H1 (cell line): ENCODE results near the gene OR6M1. TPM values are rescaled to one million over a fixed set of nuclear protein-coding genes. Genes with fewer than 3 reads are reported as not detected.

Source experiments
- CTCF ChIA-PET: fragments of 300-600 bp; sonication (Branson Sonifier 250); formaldehyde crosslinking; loops from one replicate; lab custom pipeline; 2021; ENCODE audit not compliant: partially characterized antibody; lab: Charles Lee
- POLR2A ChIA-PET: fragments of 300-600 bp; sonication (Branson Sonifier 250); formaldehyde crosslinking; loops from one replicate; lab custom pipeline; 2021; ENCODE audit warnings: inconsistent platforms; ENCODE audit not compliant: partially characterized antibody; lab: Charles Lee
- DNase-seq, 2 experiments: peaks; one replicate each; pipeline versions ENCODE4 v3.0.0 to v3.0.0-alpha.2; 2010 to 2022; ENCODE audit warnings: low spot score in 2 of 2, low read depth in 1 of 2, mixed read lengths in 1 of 2
- FAIRE-seq: peaks from 2 replicates; lab custom pipeline; 2011; peaks lifted over from hg19 to GRCh38; lab: Jason Lieb, UNC
- H2AFZ ChIP-seq: 2 replicates; pipeline ENCODE4 v1.8.1; 2012; ENCODE audit warnings: low read length, inconsistent platforms
- H2AK5ac ChIP-seq: 2 replicates; pipeline ENCODE4 v1.6.1; 2013; ENCODE audit warnings: low read depth, low read length
- H2BK120ac ChIP-seq: replicated peaks from 2 replicates; pipeline ENCODE3; 2013; ENCODE audit warnings: low read depth, low read length, inconsistent platforms
- H2BK12ac ChIP-seq: 2 replicates; pipeline ENCODE4 v1.6.1; 2013; ENCODE audit warnings: low read depth, low read length
- H2BK15ac ChIP-seq: 2 replicates; pipeline ENCODE4 v1.6.1; 2013; ENCODE audit warnings: low read length
- H2BK20ac ChIP-seq: 2 replicates; pipeline ENCODE4 v1.6.1; 2013; ENCODE audit warnings: low read length
- H2BK5ac ChIP-seq: 2 replicates; pipeline ENCODE4 v1.6.1; 2013; ENCODE audit warnings: low read depth, low read length
- H3K14ac ChIP-seq: 2 replicates; pipeline ENCODE4 v1.6.1; 2013; ENCODE audit warnings: inconsistent platforms; ENCODE audit not compliant: insufficient read length
- H3K18ac ChIP-seq: 2 replicates; pipeline ENCODE4 v1.6.1; 2013; ENCODE audit warnings: low read length; ENCODE audit errors: extremely low read depth
- H3K23ac ChIP-seq: 2 replicates; pipeline ENCODE4 v1.6.1; 2013; ENCODE audit warnings: inconsistent platforms; ENCODE audit not compliant: insufficient read length
- H3K23me2 ChIP-seq: 2 replicates; pipeline ENCODE4 v1.6.1; 2013; ENCODE audit warnings: low read depth, low read length
- H3K27ac ChIP-seq: 2 replicates; pipeline ENCODE4 v1.6.1; 2011; ENCODE audit warnings: low read depth, low read length, inconsistent platforms
- H3K27me3 ChIP-seq, 4 experiments: replicated peaks in 1 of 4; 1 replicate in 1 of 4; 2 replicates in 3 of 4; pipeline versions ENCODE4 v1.6.1 to v1.8.1; 2011 to 2013; ENCODE audit warnings: low read length in 3 of 4, mild to moderate bottlenecking in 3 of 4, inconsistent platforms in 2 of 4, mixed read lengths in 2 of 4, moderate library complexity in 1 of 4; ENCODE audit not compliant: control insufficient read depth in 3 of 4, insufficient read depth in 3 of 4; ENCODE audit errors: extremely low read depth in 1 of 4
- H3K36me3 ChIP-seq, 4 experiments: 2 replicates each; pipeline versions ENCODE4 v1.6.1 to v1.8.1; 2011 to 2013; ENCODE audit warnings: mild to moderate bottlenecking in 4 of 4, low read length in 3 of 4, moderate library complexity in 2 of 4, control low read depth in 1 of 4, inconsistent platforms in 1 of 4; ENCODE audit not compliant: insufficient read depth in 4 of 4, control insufficient read depth in 2 of 4
- H3K4ac ChIP-seq: replicated peaks from 2 replicates; pipeline ENCODE3; 2013; ENCODE audit warnings: low read length, low read depth, mixed read lengths, inconsistent platforms; ENCODE audit not compliant: insufficient read length
- H3K4me1 ChIP-seq, 4 experiments: replicated peaks in 1 of 4; 1 replicate in 1 of 4; 2 replicates in 3 of 4; pipeline versions ENCODE4 v1.6.1 to v1.8.1; 2011 to 2013; ENCODE audit warnings: low read length in 3 of 4, inconsistent platforms in 2 of 4, mixed read lengths in 1 of 4; ENCODE audit not compliant: insufficient read depth in 4 of 4, control insufficient read depth in 3 of 4
- H3K4me2 ChIP-seq, 2 experiments: 2 replicates each; pipeline versions ENCODE4 v1.6.1 to v1.8.1; 2011 to 2013; ENCODE audit warnings: low read depth in 2 of 2, low read length in 2 of 2, control low read depth in 1 of 2, inconsistent platforms in 1 of 2, mild to moderate bottlenecking in 1 of 2; ENCODE audit not compliant: insufficient read depth in 1 of 2
- H3K4me3 ChIP-seq, 4 experiments: fragments of 200-600, 300-600 bp in 1 of 4; sonication (generic), shearing (Covaris generic), sonication (Bioruptor Twin) in 1 of 4; 2 replicates each; pipeline versions ENCODE4 v1.5.1 to v1.8.1; 2011 to 2016; ENCODE audit warnings: low read length in 4 of 4, low read depth in 3 of 4, control low read depth in 2 of 4, inconsistent platforms in 2 of 4, mild to moderate bottlenecking in 2 of 4, mixed read lengths in 1 of 4, moderate library complexity in 1 of 4; ENCODE audit not compliant: insufficient read depth in 2 of 4; ENCODE audit errors: extremely low read depth in 1 of 4
- H3K56ac ChIP-seq: replicated peaks from 2 replicates; pipeline ENCODE3; 2013; ENCODE audit warnings: low read depth, mild to moderate bottlenecking, mixed read lengths, low read length, inconsistent platforms; ENCODE audit not compliant: insufficient read length
- H3K79me1 ChIP-seq: 2 replicates; pipeline ENCODE4 v1.6.1; 2013; ENCODE audit warnings: low read depth, low read length, control low read depth
- H3K79me2 ChIP-seq, 2 experiments: 2 replicates each; pipeline versions ENCODE4 v1.6.1 to v1.8.1; 2012 to 2013; ENCODE audit warnings: low read length in 2 of 2, mild to moderate bottlenecking in 2 of 2, inconsistent platforms in 1 of 2; ENCODE audit not compliant: insufficient read depth in 2 of 2, control insufficient read depth in 1 of 2
- H3K9ac ChIP-seq, 4 experiments: replicated peaks in 1 of 4; 1 replicate in 1 of 4; 2 replicates in 3 of 4; pipeline versions ENCODE4 v1.6.1 to v1.8.1; 2011 to 2013; ENCODE audit warnings: low read depth in 3 of 4, low read length in 3 of 4, control low read depth in 2 of 4, mild to moderate bottlenecking in 2 of 4, moderate library complexity in 2 of 4, inconsistent platforms in 1 of 4; ENCODE audit errors: extremely low read depth in 1 of 4
- H3K9me3 ChIP-seq, 2 experiments: 2 replicates each; pipeline versions ENCODE4 v1.6.1 to v1.8.1; 2012 to 2013; ENCODE audit warnings: mild to moderate bottlenecking in 2 of 2, moderate library complexity in 2 of 2, control low read depth in 1 of 2, inconsistent platforms in 1 of 2, low read depth in 1 of 2, low read length in 1 of 2, mixed read lengths in 1 of 2; ENCODE audit not compliant: insufficient read depth in 2 of 2
- H4K20me1 ChIP-seq, 2 experiments: replicated peaks in 1 of 2; 2 replicates each; pipeline versions ENCODE3 to v1.8.1; 2011 to 2013; ENCODE audit warnings: inconsistent platforms in 2 of 2, low read length in 2 of 2, mild to moderate bottlenecking in 1 of 2; ENCODE audit not compliant: insufficient read depth in 2 of 2, control insufficient read depth in 1 of 2
- H4K5ac ChIP-seq: 2 replicates; pipeline ENCODE4 v1.6.1; 2013; ENCODE audit warnings: low read length, low read depth, mixed read lengths, inconsistent platforms; ENCODE audit not compliant: insufficient read length
- H4K8ac ChIP-seq: 2 replicates; pipeline ENCODE4 v1.8.0; 2013; ENCODE audit warnings: mild to moderate bottlenecking, moderate library complexity, low read length, inconsistent platforms; ENCODE audit not compliant: insufficient read depth; ENCODE audit errors: extremely low read depth
- H4K91ac ChIP-seq: replicated peaks from 2 replicates; pipeline ENCODE3; 2013; ENCODE audit warnings: low read length, mixed read lengths, inconsistent platforms; ENCODE audit not compliant: insufficient read length
- ASH2L ChIP-seq: fragments of 200-600, 300-600 bp; sonication (generic); IDR thresholded peaks from one replicate; pipeline ENCODE4 v1.7.1; 2017; ENCODE audit warnings: low read length
- WGBS, 2 experiments: shearing (Covaris generic) in 1 of 2; methylation state at CpG; one replicate each; pipeline versions ENCODE4 v1.1.6 to v1.1.7; 2013 to 2015; ENCODE audit warnings: low lambda C conversion rate in 2 of 2, mixed read lengths in 2 of 2, inconsistent platforms in 1 of 2, low coverage in 1 of 2, missing lambda C conversion rate in 1 of 2; ENCODE audit not compliant: insufficient replicate concordance in 2 of 2, insufficient coverage in 1 of 2, insufficient read length in 1 of 2; ENCODE audit errors: extremely low coverage in 1 of 2, missing lambda C conversion rate in 1 of 2; 5-methylcytosine and 5-hydroxymethylcytosine counted together
- polyA plus RNA-seq, 7 experiments: library from polyadenylated mRNA; depleted of rRNA in 3 of 7; stranded (reverse) in 5 of 7; unstranded in 2 of 7; fragments of >200 nt in 5 of 7; fragments of 200-250 nt in 2 of 7; gene quantifications; 1 replicate in 5 of 7; 2 replicates in 1 of 7; 4 replicates in 1 of 7; pipeline versions ENCODE4 v1.2.1 to v1.2.3, GENCODE V29; 2011 to 2013; ENCODE audit warnings: missing spikeins in 2 of 7, mixed read lengths in 2 of 7
- total RNA-seq: library from RNA; stranded (reverse); fragmentation: NEBNext Ultra II Directional; extraction: Animal tissue kit (Norgen Biotek cat#: 25700); gene quantifications from 2 replicates; pipeline ENCODE4 v1.2.1, GENCODE V29; 2021

Gene OR6M1
- total and polyA plus RNA-seq, 2 of the 8 experiments (the other 6 are each of a cell fraction or from before 2014, with no cell fraction given): not detected

GRCh38 chr11:123796226-123796625 is 9.9 kb downstream of the OR6M1 start:
- Histone ChIP-seq H3K23me2 (no peaks in the 10 kb centered on the region), H3K9ac (no peak overlapping the region), H3K27me3 (no peaks in the 10 kb centered on the region), H2AK5ac (no peak overlapping the region), H3K56ac (no peak overlapping the region), H3K36me3 (peaks cover 0 to 2% (median under 1%) of the 10 kb centered on the region in 4 experiments; a peak in 2 of 8 replicates), H2BK15ac (no peak overlapping the region), H3K79me1 (no peaks in the 10 kb centered on the region), H3K9me3 (peaks cover 3 to 10% of the 10 kb centered on the region in 2 experiments; a peak in 3 of 4 replicates), H2BK12ac (no peak overlapping the region), H3K14ac (no peak overlapping the region), H4K91ac (no peak overlapping the region), H3K18ac (no peak overlapping the region), H3K23ac (no peak overlapping the region), H2BK5ac (no peak overlapping the region), H3K27ac (no peak overlapping the region), H4K8ac (no peak overlapping the region), H2BK20ac (no peak overlapping the region), H2AFZ (no peak overlapping the region), H3K79me2 (no peaks in the 10 kb centered on the region), H3K4me3 (no peak overlapping the region), H3K4ac (no peak overlapping the region), H3K4me2 (no peak overlapping the region), H4K20me1 (no peaks in the 10 kb centered on the region), H4K5ac (no peak overlapping the region), H3K4me1 (no peaks in the 10 kb centered on the region), H2BK120ac (no peak overlapping the region)
- POLR2A ChIA-PET: interaction anchor here (1.2 kb wide), 1 partner anchor 15 kb away, joined by 3 read pairs; no protein-coding TSS in a partner anchor
- no peak for TF ChIP-seq ASH2L
- FAIRE-seq (no peak), DNase-seq (no peak)
- 100% methylated on average over 1 of the region's 1 CpG; no CpG with 5 or more reads in 1 of the 2 experiments for WGBS, 2 experiments
- CTCF ChIA-PET: no interaction called here
